HEK293T (cell line): Measurements from ENCODE around the gene PFKFB2.

Experiments
- CTCF ChIA-PET: fragments of 350-600 bp; formaldehyde crosslinking; extraction: SDS; loops from one replicate; lab custom pipeline; 2021; ENCODE audit warnings: antibody characterized with exemption, inconsistent platforms; lab: Yijun Ruan, JAX
- POLR2A ChIA-PET: fragments of 350-600 bp; formaldehyde crosslinking; extraction: SDS; loops from one replicate; lab custom pipeline; 2020; ENCODE audit warnings: antibody characterized with exemption, inconsistent platforms; lab: Yijun Ruan, JAX
- DNase-seq: peaks from one replicate; pipeline ENCODE4 v3.0.0; 2012; ENCODE audit warnings: mixed read lengths; ENCODE audit errors: extremely low spot score
- ARNT ChIP-seq: fragments of 450-650 bp; IDR thresholded peaks from 2 replicates; pipeline ENCODE4 v1.6.1; 2017; ENCODE audit warnings: mild to moderate bottlenecking
- BHLHE40 ChIP-seq: fragments of 450-650 bp; IDR thresholded peaks from 2 replicates; pipeline ENCODE4 v1.6.1; 2016; ENCODE audit warnings: mild to moderate bottlenecking, moderate library complexity, borderline replicate concordance
- CTBP1 ChIP-seq: fragments of 450-650 bp; IDR thresholded peaks from 2 replicates; pipeline ENCODE4 v1.6.1; 2016; ENCODE audit warnings: borderline replicate concordance
- ELF4 ChIP-seq: fragments of 450-650 bp; IDR thresholded peaks from 2 replicates; pipeline ENCODE4 v1.6.1; 2017; ENCODE audit warnings: antibody characterized with exemption
- FOXA1 ChIP-seq: fragments of 450-650 bp; IDR thresholded peaks from 2 replicates; pipeline ENCODE4 v1.6.1; 2016; ENCODE audit warnings: mild to moderate bottlenecking
- FOXK2 ChIP-seq: fragments of 450-650 bp; IDR thresholded peaks from 2 replicates; pipeline ENCODE4 v1.6.1; 2016; ENCODE audit warnings: mild to moderate bottlenecking
- FOXM1 ChIP-seq: fragments of 450-650 bp; IDR thresholded peaks from 2 replicates; pipeline ENCODE4 v1.6.1; 2017; ENCODE audit warnings: mild to moderate bottlenecking, borderline replicate concordance
- HDGF ChIP-seq: fragments of 450-650 bp; IDR thresholded peaks from 2 replicates; pipeline ENCODE4 v1.6.1; 2017; ENCODE audit warnings: antibody characterized with exemption, borderline replicate concordance
- L3MBTL2 ChIP-seq: fragments of 450-650 bp; conservative IDR thresholded peaks from 2 replicates; pipeline ENCODE4 v1.6.1; 2016; ENCODE audit warnings: mild to moderate bottlenecking
- LEF1 ChIP-seq: fragments of 450-650 bp; IDR thresholded peaks from 2 replicates; pipeline ENCODE4 v1.6.1; 2017; ENCODE audit warnings: mild to moderate bottlenecking, borderline replicate concordance
- NFRKB ChIP-seq: fragments of 450-650 bp; IDR thresholded peaks from 2 replicates; pipeline ENCODE4 v1.6.1; 2016; ENCODE audit warnings: mild to moderate bottlenecking, moderate library complexity
- PKNOX1 ChIP-seq: fragments of 450-650 bp; IDR thresholded peaks from 2 replicates; pipeline ENCODE4 v1.6.1; 2016
- SP1 ChIP-seq: fragments of 450-650 bp; IDR thresholded peaks from 2 replicates; pipeline ENCODE4 v1.6.1; 2017
- SUZ12 ChIP-seq: fragments of 450-650 bp; IDR thresholded peaks from 2 replicates; pipeline ENCODE4 v1.6.1; 2016; ENCODE audit warnings: mild to moderate bottlenecking
- TARDBP ChIP-seq: fragments of 450-650 bp; IDR thresholded peaks from 2 replicates; pipeline ENCODE4 v1.6.1; 2016
- ZNF384 ChIP-seq: fragments of 450-650 bp; IDR thresholded peaks from 2 replicates; pipeline ENCODE4 v1.6.1; 2016

PFKFB2 gene

GRCh38 chr1:207025146-207025880, 27.8 kb upstream of the PFKFB2 start:
- TF ChIP-seq TARDBP (no peak), FOXM1 (no peak), ARNT (no peak), CTBP1 (no peak)
- no peak for DNase-seq
- ChIA-PET CTCF (no interaction called here), POLR2A (no interaction called here)

DNA sequence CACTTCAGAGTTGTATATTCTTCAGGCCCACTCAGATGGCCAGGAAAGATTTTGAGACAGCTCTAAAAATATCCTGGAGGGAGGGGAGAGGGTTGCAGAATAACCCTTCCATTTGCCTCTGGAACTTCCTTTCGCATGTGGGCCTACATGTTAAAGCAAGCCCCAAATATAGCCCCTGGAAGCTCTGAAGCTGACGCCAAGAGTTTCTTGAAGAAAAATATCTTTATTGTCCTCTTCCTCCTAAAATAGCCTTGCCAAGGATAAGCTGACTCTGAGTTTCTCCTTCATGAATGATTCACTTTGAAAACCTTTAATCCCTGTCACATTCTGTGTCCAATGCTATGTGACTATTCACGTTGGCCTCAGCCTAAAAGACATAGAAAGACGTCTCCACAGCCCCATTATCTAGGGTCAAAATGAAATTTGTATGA, 27.0 kb upstream of the PFKFB2 start:
- POLR2A ChIA-PET = no interaction called here
- CTCF ChIA-PET = no interaction called here
- TF ChIP-seq HDGF (no peak), ARNT (no peak), NFRKB (no peak), ZNF384 (no peak), FOXK2 (no peak)
- DNase-seq = no peak

- ChIA-PET POLR2A (no interaction called here), CTCF (no interaction called here)
- DNase-seq = no peak
- no peak for TF ChIP-seq NFRKB
- TF ChIP-seq L3MBTL2 = no peak
- no peak for TF ChIP-seq FOXA1
- no peak for TF ChIP-seq ARNT
- no peak for TF ChIP-seq PKNOX1
- TF ChIP-seq SP1 = no peak
- TF ChIP-seq ZNF384 = no peak
- no peak for TF ChIP-seq HDGF
- TF ChIP-seq ELF4 = no peak
- TF ChIP-seq SUZ12 = no peak
- TF ChIP-seq FOXM1 = no peak
These were observed 25.8 kb upstream of the PFKFB2 start for GRCh38 chr1:207027206-207027777.

DNA sequence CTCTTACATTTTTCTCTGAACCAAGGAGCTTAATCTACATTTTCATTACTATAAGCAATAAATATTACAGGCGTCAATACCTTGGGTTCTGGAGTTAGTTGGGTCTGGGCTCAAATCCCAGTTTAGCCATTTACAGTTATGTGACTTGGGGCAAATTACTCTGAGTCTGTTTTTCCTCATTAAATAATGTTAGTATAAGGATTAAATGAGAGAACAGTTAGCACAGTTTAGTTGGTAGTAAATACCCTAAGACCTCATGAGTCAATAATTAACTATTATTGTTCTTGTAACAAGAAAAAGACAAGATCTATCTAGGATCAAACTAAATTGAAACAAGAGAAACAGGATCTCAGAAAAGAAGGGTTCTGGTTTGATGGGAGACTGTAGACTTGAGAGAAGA, 25.2 kb upstream of the PFKFB2 start:
- ChIA-PET POLR2A (no interaction called here), CTCF (no interaction called here)

DNA sequence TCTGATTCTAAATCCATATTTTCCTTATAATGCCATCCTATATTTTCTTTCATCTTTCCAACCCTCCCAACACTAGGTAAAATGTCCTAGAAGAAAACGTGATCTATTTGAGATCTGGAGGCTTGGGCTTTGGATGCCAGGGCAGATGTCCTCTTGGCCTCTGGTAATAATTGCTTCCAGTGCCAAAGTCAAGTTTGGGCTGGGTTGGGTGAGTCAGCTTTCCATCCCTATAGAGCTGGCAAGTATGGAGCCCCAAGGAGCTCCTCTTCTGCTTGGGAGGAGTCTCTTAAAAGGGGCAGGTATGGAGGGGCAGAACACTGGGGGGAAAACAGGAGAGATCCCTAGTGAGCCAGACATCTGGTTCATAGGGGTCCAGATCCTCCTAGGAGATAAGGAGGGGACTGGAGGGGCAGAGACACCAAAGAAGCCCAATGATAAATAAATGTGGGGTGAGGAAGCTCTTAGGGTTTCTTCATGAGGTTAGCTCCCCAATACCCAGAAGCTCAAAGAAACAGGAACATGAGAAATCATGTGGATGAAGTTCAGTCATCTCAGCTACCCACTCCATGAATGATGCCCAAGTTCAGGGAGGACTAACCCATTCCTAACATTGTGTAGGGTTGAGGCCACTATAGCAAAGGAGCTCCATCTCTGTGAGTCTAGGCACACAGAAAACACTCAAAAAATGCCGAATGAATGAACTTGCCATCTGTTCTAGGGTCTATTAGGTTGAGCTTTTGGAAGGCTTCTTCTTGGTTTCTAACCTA, 24.0 kb upstream of the PFKFB2 start:
- POLR2A ChIA-PET = no interaction called here

More for the DNA sequence above, 25.2 kb upstream of the PFKFB2 start:
- TF ChIP-seq ZNF384 (no peak), PKNOX1 (no peak), BHLHE40 (no peak), NFRKB (no peak), FOXM1 (no peak), SP1 (no peak), FOXK2 (no peak), SUZ12 (no peak), LEF1 (no peak), L3MBTL2 (no peak), HDGF (no peak), ARNT (no peak), FOXA1 (no peak), CTBP1 (no peak), ELF4 (no peak), TARDBP (no peak)
- no peak for DNase-seq

More for the DNA sequence above, 24.0 kb upstream of the PFKFB2 start:
- CTCF ChIA-PET = no interaction called here
- no peak for DNase-seq
- TF ChIP-seq HDGF (no peak), FOXM1 (no peak), PKNOX1 (no peak), FOXA1 (no peak), LEF1 (no peak), CTBP1 (no peak), L3MBTL2 (no peak), SUZ12 (no peak), SP1 (no peak), NFRKB (no peak), ARNT (no peak), ZNF384 (no peak)
